RWPE2 (cell line): ENCODE data around the gene ZBTB20.
"Not testable (repeated sequence)": the region's sequence is repeated elsewhere in the genome, so short reads cannot be mapped to it uniquely, and the experiment has no call there.

Experiments used
- ATAC-seq: fragments of 200-7000 bp; cut with Tn5 transposase; 3 replicates; pipeline ENCODE4 v1.9.1; 2021; ENCODE audit warnings: low read depth
- DNase-seq: peaks from one replicate; pipeline ENCODE4 v3.0.0-alpha.2; 2020; ENCODE audit warnings: low spot score
- H3K27ac ChIP-seq: fragments of 450-650 bp; 2 replicates; pipeline ENCODE4 v1.5.1; 2017; ENCODE audit warnings: mild to moderate bottlenecking; ENCODE audit not compliant: poor library complexity, severe bottlenecking
- H3K27me3 ChIP-seq: fragments of 250-450 bp; sonication (Bioruptor Pico); 2 replicates; pipeline ENCODE4 v1.5.1; 2021; ENCODE audit warnings: mild to moderate bottlenecking, moderate library complexity; ENCODE audit not compliant: insufficient read depth, poor library complexity, severe bottlenecking
- H3K36me3 ChIP-seq: fragments of 250-450 bp; sonication (Bioruptor Pico); 2 replicates; pipeline ENCODE4 v1.5.1; 2020; ENCODE audit warnings: low read depth, mild to moderate bottlenecking, moderate library complexity
- H3K4me1 ChIP-seq: fragments of 250-450 bp; sonication (Bioruptor Pico); 2 replicates; pipeline ENCODE4 v1.5.1; 2021; ENCODE audit warnings: mild to moderate bottlenecking, moderate library complexity; ENCODE audit not compliant: insufficient read depth, poor library complexity, severe bottlenecking
- H3K4me3 ChIP-seq: fragments of 250-450 bp; sonication (Bioruptor Pico); 2 replicates; pipeline ENCODE4 v1.5.1; 2021; ENCODE audit warnings: mild to moderate bottlenecking, moderate library complexity; ENCODE audit not compliant: severe bottlenecking
- H3K9me3 ChIP-seq: fragments of 250-450 bp; sonication (Bioruptor Pico); 2 replicates; pipeline ENCODE4 v1.5.1; 2021; ENCODE audit warnings: mild to moderate bottlenecking, moderate library complexity; ENCODE audit not compliant: severe bottlenecking
- CTCF ChIP-seq: fragments of 450-650 bp; IDR thresholded peaks from one replicate; pipeline ENCODE4 v1.5.1; 2017; ENCODE audit warnings: mild to moderate bottlenecking, moderate library complexity; ENCODE audit not compliant: poor library complexity, severe bottlenecking

Gene ZBTB20

GRCh38 chr3:115186351-115187148 lies 39.5 kb upstream of the ZBTB20 start:
- Histone ChIP-seq H3K36me3 (no peaks in the 10 kb centered on the region), H3K4me1 (no peaks in the 10 kb centered on the region), H3K4me3 (no peak overlapping the region), H3K9me3 (no peaks in the 10 kb centered on the region), H3K27ac (no peak overlapping the region), H3K27me3 (no peaks in the 10 kb centered on the region)
- ATAC-seq (no peak), DNase-seq (no peak)
- no peak for TF ChIP-seq CTCF

GRCh38 chr3:115184859-115185572 lies 37.9 kb upstream of the ZBTB20 start:
- not testable (repeated sequence) for H3K27ac ChIP-seq, H3K4me1 ChIP-seq, H3K4me3 ChIP-seq, H3K36me3 ChIP-seq, H3K9me3 ChIP-seq, DNase-seq, H3K27me3 ChIP-seq, ATAC-seq

- H3K27ac ChIP-seq, H3K36me3 ChIP-seq, H3K27me3 ChIP-seq, DNase-seq, H3K4me3 ChIP-seq, H3K9me3 ChIP-seq, ATAC-seq, H3K4me1 ChIP-seq: not testable (repeated sequence)
These were observed 31.8 kb upstream of the ZBTB20 start for GRCh38 chr3:115178930-115179329.

- Histone ChIP-seq H3K27ac (no peak overlapping the region), H3K4me1 (no peaks in the 10 kb centered on the region), H3K4me3 (no peak overlapping the region), H3K9me3 (no peaks in the 10 kb centered on the region), H3K27me3 (no peaks in the 10 kb centered on the region), H3K36me3 (no peaks in the 10 kb centered on the region)
- ATAC-seq (0 out of 3 replicates have a peak, but pooled peaks have one; percentile 17), DNase-seq (no peak)
- peak; percentile 53 for TF ChIP-seq CTCF
These were observed 22.7 kb upstream of the ZBTB20 start for GRCh38 chr3:115169808-115170207.

GRCh38 chr3:115165701-115166100 lies 18.6 kb upstream of the ZBTB20 start:
- no peak for DNase-seq
- no peaks in the 10 kb centered on the region for H3K27me3 ChIP-seq
- no peak overlapping the region for H3K4me3 ChIP-seq
- no peak for TF ChIP-seq CTCF
- H3K9me3 ChIP-seq = no peaks in the 10 kb centered on the region
- no peaks in the 10 kb centered on the region for H3K36me3 ChIP-seq
- H3K4me1 ChIP-seq = no peaks in the 10 kb centered on the region
- ATAC-seq = no peak
- no peak overlapping the region for H3K27ac ChIP-seq

- Histone ChIP-seq H3K9me3 (no peaks in the 10 kb centered on the region), H3K4me1 (no peaks in the 10 kb centered on the region), H3K27ac (no peak overlapping the region), H3K27me3 (no peaks in the 10 kb centered on the region), H3K36me3 (no peaks in the 10 kb centered on the region), H3K4me3 (no peak overlapping the region)
- no peak for TF ChIP-seq CTCF
- no peak for DNase-seq
- ATAC-seq = no peak
These were observed 18.2 kb upstream of the ZBTB20 start for GRCh38 chr3:115165266-115165665.
